DND-41 (cell line): ENCODE data around the gene PITPNM3.
"Not testable (repeated sequence)": the region's sequence is repeated elsewhere in the genome, so short reads cannot be mapped to it uniquely, and the experiment has no call there.

ENCODE experiments used
- ATAC-seq: fragments of 200-7000 bp; cut with Tn5 transposase; 3 replicates; pipeline ENCODE4 v1.9.1; 2021; ENCODE audit warnings: low read depth; ENCODE audit not compliant: insufficient read depth
- DNase-seq: peaks from one replicate; pipeline ENCODE4 v3.0.0-alpha.2; 2020
- H2AFZ ChIP-seq: 2 replicates; pipeline ENCODE4 v1.6.0; 2012; ENCODE audit warnings: low read depth, low read length
- H3K27ac ChIP-seq: 2 replicates; pipeline ENCODE4 v1.5.1; 2012; ENCODE audit warnings: low read length, inconsistent platforms
- H3K27me3 ChIP-seq: fragments of 200-600 bp; sonication (generic); 2 replicates; pipeline ENCODE4 v1.6.0; 2012; ENCODE audit warnings: low read length, mild to moderate bottlenecking, inconsistent platforms; ENCODE audit not compliant: insufficient read depth, poor library complexity
- H3K36me3 ChIP-seq: 2 replicates; pipeline ENCODE4 v1.5.1; 2012; ENCODE audit warnings: low read length, inconsistent platforms; ENCODE audit not compliant: insufficient read depth
- H3K4me1 ChIP-seq: 2 replicates; pipeline ENCODE4 v1.5.1; 2012; ENCODE audit warnings: mild to moderate bottlenecking, low read length; ENCODE audit not compliant: insufficient read depth
- H3K4me2 ChIP-seq: 2 replicates; pipeline ENCODE4 v1.6.0; 2012; ENCODE audit warnings: mild to moderate bottlenecking, moderate library complexity, low read length, inconsistent platforms; ENCODE audit not compliant: insufficient read depth
- H3K4me3 ChIP-seq, 2 experiments: fragments of 200-600 bp in 1 of 2; shearing (Covaris generic) in 1 of 2; 2 replicates each; pipeline ENCODE4 v1.5.1; 2012 to 2016; ENCODE audit warnings: inconsistent platforms in 2 of 2, low read length in 2 of 2, mild to moderate bottlenecking in 2 of 2, low read depth in 1 of 2, moderate library complexity in 1 of 2
- H3K79me2 ChIP-seq: 2 replicates; pipeline ENCODE4 v1.6.0; 2012; ENCODE audit warnings: low read length, inconsistent platforms; ENCODE audit not compliant: insufficient read depth
- H3K9ac ChIP-seq: 2 replicates; pipeline ENCODE4 v1.6.0; 2012; ENCODE audit warnings: low read depth, mild to moderate bottlenecking, inconsistent platforms, low read length, moderate library complexity
- H3K9me3 ChIP-seq: 2 replicates; pipeline ENCODE4 v1.5.1; 2012; ENCODE audit warnings: low read length, moderate library complexity, mild to moderate bottlenecking, inconsistent platforms; ENCODE audit not compliant: insufficient read depth, severe bottlenecking
- H4K20me1 ChIP-seq: 2 replicates; pipeline ENCODE4 v1.6.0; 2012; ENCODE audit warnings: low read length; ENCODE audit not compliant: insufficient read depth
- EZH2 ChIP-seq: IDR thresholded peaks from 3 replicates; pipeline ENCODE4 v1.6.1; 2012; ENCODE audit warnings: borderline replicate concordance, low read depth, mild to moderate bottlenecking, moderate library complexity, low read length, inconsistent platforms; ENCODE audit not compliant: severe bottlenecking
- TF ChIP-seq, protein P1 (sequence below): IDR thresholded peaks from 2 replicates; pipeline ENCODE4 v1.5.1; 2012; ENCODE audit warnings: borderline replicate concordance, low read length, moderate library complexity, mild to moderate bottlenecking; ENCODE audit not compliant: poor library complexity, severe bottlenecking; ENCODE audit errors: extremely low read depth

PITPNM3 gene

GRCh38 chr17:6487251-6488007 is 68.9 kb downstream of the PITPNM3 start:
- H2AFZ ChIP-seq: no peak overlapping the region
- H3K4me2 ChIP-seq: no peak overlapping the region
- peaks cover 5% of the 10 kb centered on the region for H4K20me1 ChIP-seq
- H3K9me3 ChIP-seq: no peaks in the 10 kb centered on the region
- no peak overlapping the region for H3K27ac ChIP-seq
- no peak overlapping the region for H3K9ac ChIP-seq
- no peaks in the 10 kb centered on the region for H3K27me3 ChIP-seq
- DNase-seq (no peak), ATAC-seq (no peak)
- TF ChIP-seq, protein P1, sequence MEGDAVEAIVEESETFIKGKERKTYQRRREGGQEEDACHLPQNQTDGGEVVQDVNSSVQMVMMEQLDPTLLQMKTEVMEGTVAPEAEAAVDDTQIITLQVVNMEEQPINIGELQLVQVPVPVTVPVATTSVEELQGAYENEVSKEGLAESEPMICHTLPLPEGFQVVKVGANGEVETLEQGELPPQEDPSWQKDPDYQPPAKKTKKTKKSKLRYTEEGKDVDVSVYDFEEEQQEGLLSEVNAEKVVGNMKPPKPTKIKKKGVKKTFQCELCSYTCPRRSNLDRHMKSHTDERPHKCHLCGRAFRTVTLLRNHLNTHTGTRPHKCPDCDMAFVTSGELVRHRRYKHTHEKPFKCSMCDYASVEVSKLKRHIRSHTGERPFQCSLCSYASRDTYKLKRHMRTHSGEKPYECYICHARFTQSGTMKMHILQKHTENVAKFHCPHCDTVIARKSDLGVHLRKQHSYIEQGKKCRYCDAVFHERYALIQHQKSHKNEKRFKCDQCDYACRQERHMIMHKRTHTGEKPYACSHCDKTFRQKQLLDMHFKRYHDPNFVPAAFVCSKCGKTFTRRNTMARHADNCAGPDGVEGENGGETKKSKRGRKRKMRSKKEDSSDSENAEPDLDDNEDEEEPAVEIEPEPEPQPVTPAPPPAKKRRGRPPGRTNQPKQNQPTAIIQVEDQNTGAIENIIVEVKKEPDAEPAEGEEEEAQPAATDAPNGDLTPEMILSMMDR: no peak
- no peak for TF ChIP-seq EZH2
- H3K4me1 ChIP-seq: no peaks in the 10 kb centered on the region
- H3K36me3 ChIP-seq: no peaks in the 10 kb centered on the region
- no peaks in the 10 kb centered on the region for H3K79me2 ChIP-seq
- no peak overlapping the region for H3K4me3 ChIP-seq

DNA sequence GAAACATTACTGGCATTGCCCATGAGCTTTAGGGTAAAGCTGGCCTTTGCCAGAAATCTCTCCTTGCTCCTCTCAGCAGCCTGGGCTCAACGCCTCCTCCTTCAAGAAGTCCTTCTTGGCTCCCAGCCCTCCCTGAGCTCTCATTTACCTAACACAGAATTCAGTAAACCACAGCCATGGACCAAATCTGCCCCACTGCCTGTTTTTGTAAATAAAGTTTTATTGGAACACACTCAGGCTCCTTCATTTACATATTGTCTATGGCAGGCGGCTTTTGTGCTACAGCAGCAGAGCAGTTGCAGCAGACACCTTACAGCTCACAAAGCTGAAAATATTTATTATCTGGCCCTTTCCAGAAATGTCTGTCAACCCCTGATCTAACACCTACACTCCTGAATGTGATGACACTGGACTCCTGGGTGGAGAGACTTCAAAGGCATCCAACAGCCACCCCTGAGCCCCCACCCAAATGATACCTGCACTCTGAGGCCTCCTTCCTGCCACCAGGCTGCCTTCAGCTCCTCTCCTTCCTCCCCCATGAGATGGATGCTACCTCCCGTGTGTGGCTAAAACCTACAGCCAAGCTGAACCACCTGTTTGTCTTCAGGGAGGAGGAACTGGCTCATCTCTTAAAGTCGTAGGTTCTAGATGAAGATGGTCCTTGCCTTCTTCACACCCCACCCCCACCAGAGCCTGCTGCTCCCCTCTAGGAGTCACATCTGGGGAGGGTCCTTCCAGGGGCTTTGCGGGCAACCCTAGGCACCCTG is 70.5 kb downstream of the PITPNM3 start:
- Histone ChIP-seq H3K79me2 (no peaks in the 10 kb centered on the region), H3K36me3 (no peaks in the 10 kb centered on the region), H3K9me3 (no peaks in the 10 kb centered on the region), H3K4me2 (no peak overlapping the region), H3K27ac (no peak overlapping the region), H3K27me3 (no peaks in the 10 kb centered on the region), H2AFZ (no peak overlapping the region), H3K4me1 (no peaks in the 10 kb centered on the region), H3K9ac (no peak overlapping the region), H3K4me3 (no peak overlapping the region), H4K20me1 (peaks cover 5% of the 10 kb centered on the region)
- ATAC-seq (no peak), DNase-seq (no peak)
- TF ChIP-seq, protein P1: no peak
- TF ChIP-seq EZH2: no peak

GRCh38 chr17:6483507-6483906 is 72.8 kb downstream of the PITPNM3 start:
- no peaks in the 10 kb centered on the region for H3K36me3 ChIP-seq

GRCh38 chr17:6482796-6483195 is 73.6 kb downstream of the PITPNM3 start:
- H3K36me3 ChIP-seq, H3K79me2 ChIP-seq, H3K4me3 ChIP-seq, H4K20me1 ChIP-seq, H3K27me3 ChIP-seq, H3K27ac ChIP-seq, H3K4me1 ChIP-seq, H3K9ac ChIP-seq, H3K9me3 ChIP-seq, DNase-seq, ATAC-seq, H2AFZ ChIP-seq, H3K4me2 ChIP-seq: not testable (repeated sequence)

More at GRCh38 chr17:6483507-6483906, 72.8 kb downstream of the PITPNM3 start:
- DNase-seq: no peak
- Histone ChIP-seq H3K4me2 (no peak overlapping the region), H3K4me1 (no peaks in the 10 kb centered on the region), H3K27me3 (no peaks in the 10 kb centered on the region), H3K4me3 (no peak overlapping the region), H3K27ac (no peak overlapping the region), H4K20me1 (peaks cover 5% of the 10 kb centered on the region), H3K9ac (no peak overlapping the region), H2AFZ (no peak overlapping the region), H3K9me3 (no peaks in the 10 kb centered on the region), H3K79me2 (no peaks in the 10 kb centered on the region)
- no peak for ATAC-seq
- TF ChIP-seq, protein P1: no peak
- no peak for TF ChIP-seq EZH2
